ENCODE results near the gene NREP. TPM values are rescaled to one million over a fixed set of nuclear protein-coding genes. Genes with fewer than 3 reads are reported as not detected.

The NREP gene
- total RNA-seq, 1 donor from 2014 or later, result 19.3 TPM

DNA sequence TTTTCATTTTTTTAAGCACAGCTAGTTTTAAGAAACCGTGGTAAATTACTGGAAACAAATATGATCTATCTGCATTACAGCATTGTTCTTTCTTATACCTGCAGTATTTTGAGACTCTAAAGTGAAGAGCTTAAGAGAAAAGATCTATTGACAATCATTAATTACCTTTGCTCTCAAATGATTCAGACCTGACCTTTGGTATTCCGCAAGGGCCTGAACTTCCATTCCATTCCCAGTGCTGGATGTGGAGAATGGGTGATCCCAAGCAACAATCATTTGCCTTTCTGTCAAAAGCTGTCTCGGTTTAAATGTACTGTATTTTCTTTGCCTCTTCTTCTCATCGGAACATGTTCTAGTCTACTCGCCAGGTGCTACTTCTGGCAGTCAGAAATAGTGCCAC lies 18.9 kb downstream of the NREP start:
- Histone ChIP-seq H3K27ac (no peak overlapping the region), H3K4me1 (peaks cover 12% of the 10 kb centered on the region), H3K4me3 (no peak overlapping the region), H3K27me3 (no peaks in the 10 kb centered on the region), H3K9me3 (no peaks in the 10 kb centered on the region), H3K36me3 (no peaks in the 10 kb centered on the region)
- no peak for ATAC-seq
- intact Hi-C loops (cut with DNase I), result no loop called here
- TF ChIP-seq, protein P1, sequence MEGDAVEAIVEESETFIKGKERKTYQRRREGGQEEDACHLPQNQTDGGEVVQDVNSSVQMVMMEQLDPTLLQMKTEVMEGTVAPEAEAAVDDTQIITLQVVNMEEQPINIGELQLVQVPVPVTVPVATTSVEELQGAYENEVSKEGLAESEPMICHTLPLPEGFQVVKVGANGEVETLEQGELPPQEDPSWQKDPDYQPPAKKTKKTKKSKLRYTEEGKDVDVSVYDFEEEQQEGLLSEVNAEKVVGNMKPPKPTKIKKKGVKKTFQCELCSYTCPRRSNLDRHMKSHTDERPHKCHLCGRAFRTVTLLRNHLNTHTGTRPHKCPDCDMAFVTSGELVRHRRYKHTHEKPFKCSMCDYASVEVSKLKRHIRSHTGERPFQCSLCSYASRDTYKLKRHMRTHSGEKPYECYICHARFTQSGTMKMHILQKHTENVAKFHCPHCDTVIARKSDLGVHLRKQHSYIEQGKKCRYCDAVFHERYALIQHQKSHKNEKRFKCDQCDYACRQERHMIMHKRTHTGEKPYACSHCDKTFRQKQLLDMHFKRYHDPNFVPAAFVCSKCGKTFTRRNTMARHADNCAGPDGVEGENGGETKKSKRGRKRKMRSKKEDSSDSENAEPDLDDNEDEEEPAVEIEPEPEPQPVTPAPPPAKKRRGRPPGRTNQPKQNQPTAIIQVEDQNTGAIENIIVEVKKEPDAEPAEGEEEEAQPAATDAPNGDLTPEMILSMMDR (IDR thresholded peaks at IDR 0.05), result no peak
- DNase-seq, result no peak

DNA sequence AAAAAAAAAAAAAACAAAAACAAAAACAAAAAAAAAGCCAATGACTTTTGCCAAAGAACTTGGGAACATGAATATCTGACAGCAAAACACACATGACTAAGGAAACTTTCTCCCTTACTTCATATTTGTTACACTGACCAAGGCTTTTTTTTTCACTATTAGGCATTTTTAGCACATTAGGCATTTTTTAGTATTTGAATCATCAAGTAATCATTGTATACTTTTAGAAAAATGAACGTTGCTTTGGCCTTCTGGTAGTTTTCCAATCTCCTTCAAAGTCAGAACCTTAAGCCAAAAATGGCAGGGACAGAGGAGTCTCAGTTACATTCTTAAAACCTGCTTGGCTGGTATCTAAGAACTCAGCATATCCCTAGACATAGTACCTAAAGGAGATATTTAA lies 19.3 kb downstream of the NREP start:
- intact Hi-C loops (cut with DNase I), result no loop called here
- no peaks in the 10 kb centered on the region for H3K36me3 ChIP-seq
- no peak overlapping the region for H3K27ac ChIP-seq
- TF ChIP-seq, protein P1 (IDR thresholded peaks at IDR 0.05), result no peak
- H3K27me3 ChIP-seq, result no peaks in the 10 kb centered on the region
- H3K4me1 ChIP-seq, result peaks cover 8% of the 10 kb centered on the region
- no peak overlapping the region for H3K4me3 ChIP-seq
- H3K9me3 ChIP-seq, result no peaks in the 10 kb centered on the region
- DNase-seq, result no peak
- ATAC-seq, result no peak

DNA sequence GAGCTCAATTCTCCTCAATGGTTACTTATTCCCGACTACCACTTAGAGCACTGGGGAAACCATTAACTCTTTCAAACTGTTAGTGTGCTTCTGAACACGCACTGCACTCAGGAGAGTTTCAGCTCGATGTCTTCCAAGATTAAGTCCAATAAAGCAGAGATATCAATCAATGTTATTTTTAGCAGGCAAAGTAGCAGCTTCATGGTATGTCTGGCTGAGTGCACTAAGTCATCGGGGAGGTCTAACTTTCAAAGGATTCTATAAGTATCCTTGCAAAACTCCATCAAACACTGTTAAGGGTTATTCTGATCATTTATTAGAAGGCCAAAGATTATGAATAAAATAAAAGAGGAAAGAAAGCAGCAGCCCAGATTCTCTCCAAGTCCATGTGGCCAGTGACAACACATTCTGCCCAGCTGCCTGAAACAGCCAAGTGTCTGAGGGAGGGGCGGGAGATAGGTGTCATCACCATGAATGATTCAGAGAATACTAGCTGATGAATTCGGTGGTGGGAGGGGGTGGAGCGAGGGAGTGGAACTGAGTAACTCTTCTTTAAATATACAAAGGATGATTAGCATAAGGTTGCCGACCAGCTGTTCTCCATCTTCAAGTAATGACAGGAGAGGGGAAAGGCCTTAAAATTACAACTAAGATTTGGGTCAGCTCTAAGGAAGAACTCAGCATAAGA lies 21.3 kb downstream of the NREP start:
- TF ChIP-seq, protein P1 (IDR thresholded peaks at IDR 0.05), result no peak
- no peak for DNase-seq
- Histone ChIP-seq H3K27me3 (no peaks in the 10 kb centered on the region), H3K27ac (no peak overlapping the region), H3K4me3 (no peak overlapping the region), H3K4me1 (peaks cover 4% of the 10 kb centered on the region), H3K9me3 (no peaks in the 10 kb centered on the region), H3K36me3 (no peaks in the 10 kb centered on the region)
- ATAC-seq, result no peak
- intact Hi-C loops (cut with DNase I), result no loop called here

DNA sequence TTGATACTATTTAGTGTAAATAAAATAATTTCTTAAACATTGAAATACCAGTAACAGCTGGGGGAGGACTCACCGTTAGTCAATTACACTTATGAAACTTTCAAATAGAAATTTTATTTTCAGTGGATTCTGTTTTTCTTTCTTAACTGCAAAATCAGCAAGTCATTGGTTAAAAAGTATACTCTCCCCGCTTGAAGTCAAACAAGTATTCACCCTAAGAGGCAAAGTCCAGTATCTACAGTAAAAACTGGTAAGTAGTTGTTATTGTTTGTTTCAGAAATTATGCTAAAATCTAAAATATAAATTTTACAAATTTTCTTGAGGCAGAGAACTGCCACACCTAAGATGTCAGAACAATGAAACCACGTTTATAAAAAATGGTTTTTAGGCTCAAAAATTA lies 22.4 kb downstream of the NREP start:
- H3K4me1 ChIP-seq, result peaks cover 4% of the 10 kb centered on the region
- no peak for DNase-seq

DNA sequence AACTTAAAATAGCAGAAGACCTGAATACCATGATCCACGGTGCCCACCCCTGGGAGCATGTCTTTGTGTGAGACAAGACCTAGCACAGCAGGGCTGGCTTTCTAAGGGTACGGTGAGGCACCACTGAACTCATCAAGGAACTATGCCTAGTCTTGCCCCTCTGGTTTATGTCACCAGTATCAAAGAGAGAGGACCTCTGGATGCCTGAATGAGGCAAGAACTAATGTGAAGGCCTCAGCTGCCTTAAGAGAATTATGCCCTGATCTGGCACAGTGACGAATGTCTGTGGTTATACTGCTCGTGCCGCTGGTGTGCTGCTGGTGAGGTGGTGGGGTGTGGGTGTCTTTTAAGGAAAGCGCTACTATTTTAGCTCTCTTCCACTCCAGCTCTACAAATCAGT lies 23.0 kb downstream of the NREP start:
- intact Hi-C loops (cut with DNase I), result no loop called here
- Histone ChIP-seq H3K27me3 (no peaks in the 10 kb centered on the region), H3K36me3 (no peaks in the 10 kb centered on the region), H3K4me3 (no peak overlapping the region), H3K27ac (no peak overlapping the region), H3K4me1 (peaks cover 4% of the 10 kb centered on the region), H3K9me3 (no peaks in the 10 kb centered on the region)
- no peak for DNase-seq
- ATAC-seq, result no peak
- TF ChIP-seq, protein P1 (IDR thresholded peaks at IDR 0.05), result no peak

More for the DNA sequence above, 22.4 kb downstream of the NREP start:
- intact Hi-C loops (cut with DNase I), result no loop called here
- H3K27ac ChIP-seq, result no peak overlapping the region
- TF ChIP-seq, protein P1 (IDR thresholded peaks at IDR 0.05), result no peak
- H3K9me3 ChIP-seq, result no peaks in the 10 kb centered on the region
- no peaks in the 10 kb centered on the region for H3K27me3 ChIP-seq
- no peaks in the 10 kb centered on the region for H3K36me3 ChIP-seq
- ATAC-seq, result no peak
- H3K4me3 ChIP-seq, result no peak overlapping the region

DNA sequence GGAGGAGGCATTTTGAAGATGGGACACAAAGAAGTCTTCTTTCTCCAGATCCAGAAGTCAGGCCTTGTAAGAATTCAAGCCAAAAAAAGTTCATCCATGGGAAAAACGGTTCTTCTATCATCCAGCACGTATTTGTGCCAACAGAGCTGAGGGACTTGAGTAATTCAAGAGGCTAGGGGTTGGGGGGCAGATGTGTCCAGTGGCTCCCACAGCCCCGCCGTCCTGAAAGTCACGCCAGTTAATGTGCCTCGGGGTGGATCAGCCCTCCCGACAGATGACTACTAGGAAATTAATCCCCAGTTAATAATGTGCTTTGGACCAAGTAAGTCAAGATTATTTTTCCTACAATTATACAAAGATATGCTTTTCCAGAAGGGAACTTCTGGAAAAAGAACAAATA lies 23.4 kb downstream of the NREP start:
- intact Hi-C loops (cut with DNase I), result no loop called here
- no peak overlapping the region for H3K4me3 ChIP-seq
- DNase-seq (no peak), ATAC-seq (no peak)
- H3K27ac ChIP-seq, result no peak overlapping the region
- H3K27me3 ChIP-seq, result no peaks in the 10 kb centered on the region
- TF ChIP-seq, protein P1 (IDR thresholded peaks at IDR 0.05), result no peak
- no peaks in the 10 kb centered on the region for H3K9me3 ChIP-seq
- H3K36me3 ChIP-seq, result no peaks in the 10 kb centered on the region
- H3K4me1 ChIP-seq, result peaks cover 4% of the 10 kb centered on the region

Data from upper lobe of right lung (tissue), 1 donor.